DND-41 (cell line): Measurements from ENCODE around the gene KBTBD4.

ENCODE experiments used
- ATAC-seq: fragments of 200-7000 bp; cut with Tn5 transposase; 3 replicates; pipeline ENCODE4 v1.9.1; 2021; ENCODE audit warnings: low read depth; ENCODE audit not compliant: insufficient read depth
- DNase-seq: peaks from one replicate; pipeline ENCODE4 v3.0.0-alpha.2; 2020
- H2AFZ ChIP-seq: 2 replicates; pipeline ENCODE4 v1.6.0; 2012; ENCODE audit warnings: low read depth, low read length
- H3K27ac ChIP-seq: 2 replicates; pipeline ENCODE4 v1.5.1; 2012; ENCODE audit warnings: low read length, inconsistent platforms
- H3K27me3 ChIP-seq: fragments of 200-600 bp; sonication (generic); 2 replicates; pipeline ENCODE4 v1.6.0; 2012; ENCODE audit warnings: low read length, mild to moderate bottlenecking, inconsistent platforms; ENCODE audit not compliant: insufficient read depth, poor library complexity
- H3K36me3 ChIP-seq: 2 replicates; pipeline ENCODE4 v1.5.1; 2012; ENCODE audit warnings: low read length, inconsistent platforms; ENCODE audit not compliant: insufficient read depth
- H3K4me1 ChIP-seq: 2 replicates; pipeline ENCODE4 v1.5.1; 2012; ENCODE audit warnings: mild to moderate bottlenecking, low read length; ENCODE audit not compliant: insufficient read depth
- H3K4me2 ChIP-seq: 2 replicates; pipeline ENCODE4 v1.6.0; 2012; ENCODE audit warnings: mild to moderate bottlenecking, moderate library complexity, low read length, inconsistent platforms; ENCODE audit not compliant: insufficient read depth
- H3K4me3 ChIP-seq, 2 experiments: fragments of 200-600 bp in 1 of 2; shearing (Covaris generic) in 1 of 2; 2 replicates each; pipeline ENCODE4 v1.5.1; 2012 to 2016; ENCODE audit warnings: inconsistent platforms in 2 of 2, low read length in 2 of 2, mild to moderate bottlenecking in 2 of 2, low read depth in 1 of 2, moderate library complexity in 1 of 2
- H3K79me2 ChIP-seq: 2 replicates; pipeline ENCODE4 v1.6.0; 2012; ENCODE audit warnings: low read length, inconsistent platforms; ENCODE audit not compliant: insufficient read depth
- H3K9ac ChIP-seq: 2 replicates; pipeline ENCODE4 v1.6.0; 2012; ENCODE audit warnings: low read depth, mild to moderate bottlenecking, inconsistent platforms, low read length, moderate library complexity
- H3K9me3 ChIP-seq: 2 replicates; pipeline ENCODE4 v1.5.1; 2012; ENCODE audit warnings: low read length, moderate library complexity, mild to moderate bottlenecking, inconsistent platforms; ENCODE audit not compliant: insufficient read depth, severe bottlenecking
- H4K20me1 ChIP-seq: 2 replicates; pipeline ENCODE4 v1.6.0; 2012; ENCODE audit warnings: low read length; ENCODE audit not compliant: insufficient read depth
- EZH2 ChIP-seq: IDR thresholded peaks from 3 replicates; pipeline ENCODE4 v1.6.1; 2012; ENCODE audit warnings: borderline replicate concordance, low read depth, mild to moderate bottlenecking, moderate library complexity, low read length, inconsistent platforms; ENCODE audit not compliant: severe bottlenecking
- TF ChIP-seq, protein P1 (sequence below): IDR thresholded peaks from 2 replicates; pipeline ENCODE4 v1.5.1; 2012; ENCODE audit warnings: borderline replicate concordance, low read length, moderate library complexity, mild to moderate bottlenecking; ENCODE audit not compliant: poor library complexity, severe bottlenecking; ENCODE audit errors: extremely low read depth

KBTBD4 gene

DNA sequence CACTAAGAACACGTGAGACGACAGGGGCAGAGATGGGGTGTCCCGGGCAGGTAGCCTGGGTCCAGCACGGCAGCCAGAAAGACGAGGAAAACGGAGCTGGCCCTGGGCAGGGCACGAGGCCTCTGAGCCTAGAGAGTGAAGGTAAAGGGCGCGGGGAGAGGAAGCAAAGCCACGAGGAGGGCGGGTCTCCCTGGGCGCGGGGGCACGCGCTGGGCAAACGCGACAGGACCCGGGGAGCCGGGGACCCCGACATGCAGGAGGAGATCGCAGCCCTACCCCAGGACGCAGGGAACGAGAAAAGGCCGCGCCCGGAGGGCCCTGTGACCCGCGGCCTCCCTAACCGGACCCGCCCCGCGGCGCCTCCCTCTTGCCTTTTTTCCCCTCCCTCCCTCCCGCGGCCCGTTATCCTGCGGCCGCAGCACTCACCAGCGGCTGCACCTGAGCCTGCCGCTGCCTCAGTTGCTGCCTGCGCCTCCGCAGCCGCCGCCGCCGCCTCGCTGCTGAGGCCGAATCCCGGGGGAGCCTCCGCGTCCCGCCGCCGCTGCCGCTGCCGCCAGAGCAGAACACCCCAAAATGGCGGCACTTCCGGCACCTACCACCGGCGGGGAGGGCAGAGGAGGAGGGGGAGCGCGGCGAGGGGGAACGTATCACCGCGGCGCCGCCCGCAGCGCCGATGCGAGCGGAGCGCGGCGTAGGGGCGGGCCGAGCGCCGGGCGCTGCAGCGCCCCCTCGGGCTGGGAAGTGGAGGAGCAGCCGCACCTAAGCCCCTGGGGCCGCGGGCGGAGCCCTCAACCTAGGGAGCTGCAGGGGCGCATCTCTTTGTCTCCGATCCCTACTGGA, 26.0 kb downstream of the KBTBD4 start, which contains the start of gene CELF1:
Gene CELF1, minus strand, starts transcription at position 567 of the 840 bp plus-strand sequence. CDS start 53,609 bp downstream, outside the sequence.
- TF ChIP-seq EZH2 = no peak
- TF ChIP-seq, protein P1, sequence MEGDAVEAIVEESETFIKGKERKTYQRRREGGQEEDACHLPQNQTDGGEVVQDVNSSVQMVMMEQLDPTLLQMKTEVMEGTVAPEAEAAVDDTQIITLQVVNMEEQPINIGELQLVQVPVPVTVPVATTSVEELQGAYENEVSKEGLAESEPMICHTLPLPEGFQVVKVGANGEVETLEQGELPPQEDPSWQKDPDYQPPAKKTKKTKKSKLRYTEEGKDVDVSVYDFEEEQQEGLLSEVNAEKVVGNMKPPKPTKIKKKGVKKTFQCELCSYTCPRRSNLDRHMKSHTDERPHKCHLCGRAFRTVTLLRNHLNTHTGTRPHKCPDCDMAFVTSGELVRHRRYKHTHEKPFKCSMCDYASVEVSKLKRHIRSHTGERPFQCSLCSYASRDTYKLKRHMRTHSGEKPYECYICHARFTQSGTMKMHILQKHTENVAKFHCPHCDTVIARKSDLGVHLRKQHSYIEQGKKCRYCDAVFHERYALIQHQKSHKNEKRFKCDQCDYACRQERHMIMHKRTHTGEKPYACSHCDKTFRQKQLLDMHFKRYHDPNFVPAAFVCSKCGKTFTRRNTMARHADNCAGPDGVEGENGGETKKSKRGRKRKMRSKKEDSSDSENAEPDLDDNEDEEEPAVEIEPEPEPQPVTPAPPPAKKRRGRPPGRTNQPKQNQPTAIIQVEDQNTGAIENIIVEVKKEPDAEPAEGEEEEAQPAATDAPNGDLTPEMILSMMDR = peak; percentile 95
- DNase-seq = peak; percentile 94
- peak; percentile 92 for ATAC-seq
- Histone ChIP-seq H3K27me3 (no peaks in the 10 kb centered on the region), H2AFZ (peak within 1 kb of the TSS; percentile 100), H3K9me3 (no peaks in the 10 kb centered on the region), H3K4me3 (peak within 1 kb of the TSS; percentile 78 to 79), H3K36me3 (peaks cover 20% of the 10 kb centered on the region), H3K4me1 (peaks cover 47% of the 10 kb centered on the region), H3K79me2 (peaks cover 60% of the 10 kb centered on the region), H3K4me2 (peak within 1 kb of the TSS; percentile 97), H3K27ac (peak within 1 kb of the TSS; percentile 89), H4K20me1 (peaks cover 38% of the 10 kb centered on the region), H3K9ac (peak within 1 kb of the TSS; percentile 71)

DNA sequence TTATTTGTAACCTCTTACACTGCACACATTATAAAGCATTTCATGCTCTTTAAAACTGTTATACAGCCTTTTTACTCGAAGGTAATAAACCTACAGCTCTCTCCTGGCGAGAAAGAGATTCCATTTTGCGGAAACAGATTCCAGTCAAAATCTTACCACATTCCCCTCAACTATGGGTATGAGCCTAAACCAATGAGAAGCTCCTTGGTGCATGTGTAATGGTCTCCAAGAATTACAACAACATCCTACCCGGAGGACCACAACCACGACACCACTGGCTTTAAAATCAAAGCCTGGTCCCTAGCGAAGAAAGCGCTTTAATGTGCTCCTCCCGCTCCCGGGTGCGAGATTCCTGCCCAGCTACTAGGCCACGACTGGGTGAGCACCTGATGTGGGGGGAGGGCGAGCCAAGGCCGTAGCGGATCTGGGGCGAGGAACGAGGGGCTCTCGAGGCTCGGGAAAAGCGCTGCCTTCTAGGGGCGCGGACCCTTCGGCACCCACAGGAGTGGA, 26.7 kb downstream of the KBTBD4 start:
- DNase-seq (peak; percentile 51), ATAC-seq (peak; percentile 8)
- Histone ChIP-seq H3K4me3 (peak overlapping the region; percentile 78 to 79), H3K9ac (peak overlapping the region; percentile 71), H3K27ac (peak overlapping the region; percentile 79), H3K27me3 (no peaks in the 10 kb centered on the region), H3K36me3 (peaks cover 25% of the 10 kb centered on the region), H3K4me2 (peak overlapping the region; percentile 87), H3K79me2 (peaks cover 67% of the 10 kb centered on the region), H4K20me1 (peaks cover 45% of the 10 kb centered on the region), H3K4me1 (peaks cover 47% of the 10 kb centered on the region), H2AFZ (peak overlapping the region; percentile 56), H3K9me3 (no peaks in the 10 kb centered on the region)
- TF ChIP-seq, protein P1 = no peak
- TF ChIP-seq EZH2 = no peak

DNA sequence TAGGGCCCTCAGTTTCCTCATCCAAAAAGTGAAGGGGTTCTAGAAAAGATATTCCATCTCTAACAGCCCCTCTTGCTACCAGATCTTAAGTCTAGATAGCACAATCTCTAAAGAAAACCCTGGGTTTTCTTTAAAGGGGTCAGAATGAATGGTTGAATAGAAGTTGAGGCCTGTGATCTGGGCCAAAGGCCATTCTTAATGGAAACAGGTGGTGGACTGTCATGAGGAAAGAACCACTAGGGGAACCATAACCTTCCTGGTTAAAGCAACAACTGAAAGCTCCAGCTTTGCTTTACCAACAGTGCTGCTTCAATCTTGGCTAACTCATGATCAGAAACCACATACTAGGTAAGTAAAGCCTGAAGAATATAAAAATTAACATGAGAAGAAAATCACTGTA, 27.7 kb downstream of the KBTBD4 start:
- Histone ChIP-seq H3K9ac (peak overlapping the region; percentile 71), H3K27me3 (no peaks in the 10 kb centered on the region), H3K4me2 (peak overlapping the region; percentile 87), H3K4me1 (peaks cover 47% of the 10 kb centered on the region), H3K27ac (peak overlapping the region; percentile 6; the same call in 1 of the 2 replicates), H3K9me3 (no peaks in the 10 kb centered on the region), H2AFZ (no peak overlapping the region), H3K4me3 (peak overlapping the region in 1 of 2 experiments; percentile 78; a peak in 3 of 4 replicates), H3K79me2 (peaks cover 77% of the 10 kb centered on the region), H4K20me1 (peaks cover 54% of the 10 kb centered on the region), H3K36me3 (peaks cover 26% of the 10 kb centered on the region)
- DNase-seq = no peak
- no peak for ATAC-seq
- TF ChIP-seq, protein P1 = peak; percentile 43
- TF ChIP-seq EZH2 = no peak
